ENCODE measurements around the gene CABP7.

CABP7 gene

DNA sequence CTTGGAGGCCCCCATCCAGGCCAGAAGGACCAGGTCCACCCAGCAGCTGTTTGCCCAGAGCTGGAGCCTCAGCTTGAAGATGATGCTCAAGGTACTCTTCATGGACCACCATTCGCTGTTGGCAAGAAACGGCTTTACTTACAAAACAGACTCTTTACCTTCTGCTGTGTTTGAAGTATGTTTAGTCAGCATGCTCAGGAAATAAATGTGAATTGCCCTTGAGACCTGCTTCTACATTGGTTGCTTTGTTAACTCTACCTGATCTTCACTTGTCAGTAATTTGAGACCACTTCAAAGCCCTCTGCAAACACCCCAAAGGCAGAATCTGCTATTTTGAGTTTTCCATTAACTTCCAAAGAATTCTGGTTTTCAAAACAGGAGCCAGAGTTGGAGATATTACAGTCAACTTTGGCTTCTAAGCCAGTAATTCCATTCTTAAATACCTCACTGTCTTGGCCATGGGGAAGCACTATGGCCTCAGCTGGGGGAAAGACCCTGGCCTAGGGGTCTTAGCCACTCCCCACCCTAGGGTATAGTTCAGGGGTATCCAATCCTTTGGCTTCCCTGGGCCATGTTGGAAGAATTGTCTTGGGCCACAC is 50.0 kb downstream of the CABP7 start:
- DNase-seq = no peak
- Mint-ChIP-seq H3K36me3 (peaks cover 24% of the 10 kb centered on the region), H3K27me3 (no peaks in the 10 kb centered on the region), H3K4me1 (peaks cover 37% of the 10 kb centered on the region), H3K4me3 (no peak overlapping the region), H3K27ac (no peak overlapping the region), H3K9me3 (no peaks in the 10 kb centered on the region)
- CTCF ChIA-PET = interaction anchor here (1.5 kb wide), 1 partner anchor 12 kb away, joined by 3 read pairs; no protein-coding TSS in a partner anchor

GRCh38 chr22:29772170-29772641 is 52.4 kb downstream of the CABP7 start:
- Mint-ChIP-seq H3K4me1 (peaks cover 17% of the 10 kb centered on the region), H3K27ac (no peak overlapping the region)
- CTCF ChIA-PET = interaction anchor here (0.8 to 1.0 kb wide), 2 partner anchors 71 to 306 kb away, joined by 3 read pairs; no protein-coding TSS in a partner anchor

DNA sequence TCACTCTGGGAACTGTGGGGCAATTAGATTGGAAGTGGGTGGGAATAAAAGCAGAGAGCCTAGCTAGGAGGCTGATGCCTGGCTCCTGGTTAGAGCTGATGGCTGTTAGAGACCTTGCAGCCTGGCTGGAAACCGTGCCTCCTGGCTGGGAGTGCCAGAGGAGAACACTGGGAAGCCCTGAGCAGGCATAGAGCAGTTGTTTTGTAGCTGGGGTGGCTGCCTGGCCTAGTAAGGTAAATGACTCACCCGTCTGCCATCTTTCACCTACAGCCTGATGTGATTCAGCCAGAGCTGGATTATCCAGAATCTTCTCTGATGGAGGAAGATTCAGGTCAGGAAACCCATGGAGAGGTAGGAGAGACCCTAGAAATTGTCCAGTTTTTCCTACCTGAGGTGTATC is 53.4 kb downstream of the CABP7 start:
- Mint-ChIP-seq H3K4me1 (peaks cover 11% of the 10 kb centered on the region), H3K27ac (no peak overlapping the region), H3K4me3 (no peak overlapping the region), H3K36me3 (peaks cover 19% of the 10 kb centered on the region), H3K9me3 (no peaks in the 10 kb centered on the region), H3K27me3 (peaks cover 4% of the 10 kb centered on the region)
- CTCF ChIA-PET = interaction anchor here (1.0 to 1.1 kb wide), 2 partner anchors 72 to 232 kb away, joined by 3 read pairs; no protein-coding TSS in a partner anchor
- no peak for DNase-seq

More at GRCh38 chr22:29772170-29772641, 52.4 kb downstream of the CABP7 start:
- Mint-ChIP-seq H3K9me3 (no peaks in the 10 kb centered on the region), H3K4me3 (no peak overlapping the region), H3K36me3 (peaks cover 23% of the 10 kb centered on the region), H3K27me3 (no peaks in the 10 kb centered on the region)
- DNase-seq = no peak

DNA sequence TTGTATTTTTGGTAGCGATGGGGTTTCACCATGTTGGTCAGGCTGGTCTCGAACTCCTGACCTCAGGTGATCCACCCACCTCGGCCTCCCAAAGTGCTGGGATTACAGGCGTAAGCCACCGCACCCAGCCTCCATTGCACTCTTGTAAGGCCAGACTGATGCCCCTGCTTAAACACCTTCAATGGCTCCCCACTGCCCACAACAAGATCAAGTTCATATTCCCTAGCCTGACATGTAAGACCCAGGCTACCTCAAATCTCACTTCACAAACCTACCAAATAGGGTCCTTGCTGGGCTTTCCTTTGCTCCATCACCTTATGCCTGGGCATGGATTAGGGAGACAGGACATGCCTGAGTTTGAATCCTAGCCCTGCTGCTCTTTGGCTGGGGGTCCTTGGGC is 60.4 kb downstream of the CABP7 start:
- H3K4me1 Mint-ChIP-seq = no peaks in the 10 kb centered on the region
- H3K36me3 Mint-ChIP-seq = no peaks in the 10 kb centered on the region
- peaks cover 10% of the 10 kb centered on the region for H3K27me3 Mint-ChIP-seq
- H3K27ac Mint-ChIP-seq = no peak overlapping the region
- H3K9me3 Mint-ChIP-seq = no peaks in the 10 kb centered on the region
- CTCF ChIA-PET = no interaction called here
- no peak overlapping the region for H3K4me3 Mint-ChIP-seq
- DNase-seq = no peak

DNA sequence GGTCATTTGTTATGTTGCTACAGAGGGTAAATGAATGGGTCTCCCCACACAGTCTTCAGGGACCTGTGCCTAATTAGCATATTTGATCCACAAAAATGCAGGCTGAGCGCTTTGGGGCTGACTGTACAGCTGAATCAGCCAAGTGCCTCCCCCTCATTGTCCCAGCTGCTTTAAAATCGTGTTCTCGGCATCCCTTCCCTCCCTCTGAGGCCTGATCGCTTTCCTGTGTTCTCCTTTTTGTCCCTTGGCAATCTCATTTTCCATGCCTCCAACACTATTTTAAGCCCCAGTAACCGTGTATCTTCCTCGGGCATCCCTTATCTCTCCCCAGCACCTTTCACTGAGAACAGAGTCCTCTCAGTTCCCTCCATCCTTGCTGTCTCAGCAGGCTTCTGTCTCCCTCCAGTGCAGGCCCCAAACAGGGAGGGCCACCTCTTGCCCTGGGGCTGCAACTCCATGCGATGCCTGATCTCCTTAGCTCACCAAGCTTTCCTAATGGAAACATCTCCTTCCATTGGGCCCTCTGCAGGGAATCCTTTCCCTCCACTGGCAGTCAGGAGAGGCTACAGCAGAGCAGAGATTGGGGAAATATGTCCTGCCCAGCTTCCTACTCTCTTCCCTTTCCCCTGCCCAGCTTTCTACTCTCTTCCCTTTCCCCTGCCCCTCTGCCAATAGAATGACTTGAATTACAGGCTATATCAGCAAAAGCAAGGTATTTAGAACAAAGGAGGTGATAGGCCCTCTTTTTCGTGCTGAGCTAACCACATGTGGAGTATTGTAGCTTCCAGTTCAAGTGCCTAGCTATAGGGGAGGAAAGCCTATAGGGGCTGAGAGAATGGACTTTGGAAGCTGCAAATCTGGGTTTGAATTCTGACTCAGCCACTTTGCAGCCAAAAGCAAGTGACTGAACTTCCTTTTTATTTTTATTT is 61.2 kb downstream of the CABP7 start:
- H3K27ac Mint-ChIP-seq = no peak overlapping the region
- no peaks in the 10 kb centered on the region for H3K4me1 Mint-ChIP-seq
- no peaks in the 10 kb centered on the region for H3K36me3 Mint-ChIP-seq
- H3K9me3 Mint-ChIP-seq = no peaks in the 10 kb centered on the region
- peaks cover 10% of the 10 kb centered on the region for H3K27me3 Mint-ChIP-seq
- no peak overlapping the region for H3K4me3 Mint-ChIP-seq
- CTCF ChIA-PET = interaction anchor here (1.0 kb wide), 1 partner anchor 11 kb away, joined by 3 read pairs; no protein-coding TSS in a partner anchor
- DNase-seq = no peak

All from activated naive CD4-positive, alpha-beta T cell treated with anti-CD3 and anti-CD28 coated beads, Interleukin-2, amount 10 ng/mL, durations not matched to agents 7 days and 5 days (primary cell).